Measurements from ENCODE around the gene DNAI4.
"Not testable (repeated sequence)": the region's sequence is repeated elsewhere in the genome, so short reads cannot be mapped to it uniquely, and the experiment has no call there.

DNAI4 gene

DNA sequence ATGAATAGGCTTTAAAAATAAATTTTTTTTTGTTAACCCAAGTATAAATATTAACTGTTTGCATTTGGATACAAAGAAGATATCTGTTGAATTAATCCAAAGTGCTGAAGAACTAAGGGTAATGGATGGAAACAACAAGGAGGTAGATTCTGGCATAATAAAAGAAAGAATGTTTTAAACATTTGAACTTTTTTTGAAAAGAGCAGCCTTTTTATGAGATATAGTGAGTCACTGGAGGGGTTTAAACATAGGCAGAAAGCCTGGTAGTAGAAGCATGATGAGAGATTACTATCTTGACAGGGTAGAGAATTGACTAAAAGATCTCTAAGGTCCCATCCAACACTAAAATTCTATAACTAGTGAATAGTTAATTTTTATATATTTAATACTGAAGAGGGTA lies 2.9 kb upstream of the DNAI4 start:
- no peak for DNase-seq

DNA sequence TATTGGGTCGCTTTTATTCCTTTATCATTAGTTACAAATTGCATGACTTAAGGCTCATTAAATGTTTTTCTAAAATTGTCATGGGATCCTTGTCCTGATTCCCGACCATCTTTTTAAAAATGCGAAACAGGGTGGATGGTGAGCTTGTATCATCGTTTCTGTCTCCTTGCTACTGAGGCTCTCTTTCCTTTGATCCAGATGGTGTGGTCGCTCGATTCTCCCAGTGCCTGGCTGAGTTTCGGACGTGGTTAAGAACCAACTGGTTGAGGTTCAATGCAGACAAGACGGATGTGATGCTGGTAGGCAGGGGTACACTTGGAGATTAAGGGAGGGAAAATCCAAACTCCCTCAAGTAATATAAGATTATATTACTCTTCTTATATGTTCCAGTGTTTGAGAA lies 1.3 kb upstream of the DNAI4 start:
- no peak for DNase-seq

DNA sequence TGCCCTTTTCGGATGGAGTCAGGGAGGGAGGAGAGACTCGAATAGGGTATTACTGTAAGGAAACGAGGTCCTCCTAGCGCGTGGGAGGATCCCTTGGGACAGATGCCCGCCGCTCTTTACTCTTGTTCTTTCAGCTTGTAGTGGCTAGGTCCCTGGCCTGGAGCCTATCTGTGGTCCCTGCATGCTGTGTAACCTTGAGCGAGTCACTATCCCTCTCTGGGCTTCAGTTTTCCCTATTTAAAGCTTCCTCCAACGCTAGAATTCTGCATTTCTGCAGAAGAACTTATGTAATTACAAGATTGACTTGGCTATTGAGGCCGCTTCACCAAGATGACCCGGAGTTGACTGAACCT lies 878 bp upstream of the DNAI4 start:
- DNase-seq = no peak

DNA sequence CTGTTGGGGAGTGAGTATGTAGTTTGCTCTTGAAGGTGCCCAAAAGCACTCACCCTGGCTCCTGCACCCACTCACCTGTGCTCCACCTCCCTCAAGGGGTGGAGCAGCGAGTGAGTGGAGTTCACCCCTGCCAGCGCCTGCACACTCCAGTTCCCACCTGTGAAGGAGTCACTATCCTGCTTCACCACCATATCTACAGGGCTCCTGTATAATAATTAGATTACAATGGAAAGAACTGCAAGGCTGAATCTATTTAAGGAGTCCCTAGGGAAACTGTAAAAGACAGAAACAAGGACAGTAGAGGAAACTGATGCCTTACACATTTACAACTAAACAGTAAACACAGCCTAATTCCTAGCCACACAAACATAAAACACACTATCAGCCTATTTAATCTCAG lies 4.1 kb downstream of the DNAI4 start:
- no peak for DNase-seq

DNA sequence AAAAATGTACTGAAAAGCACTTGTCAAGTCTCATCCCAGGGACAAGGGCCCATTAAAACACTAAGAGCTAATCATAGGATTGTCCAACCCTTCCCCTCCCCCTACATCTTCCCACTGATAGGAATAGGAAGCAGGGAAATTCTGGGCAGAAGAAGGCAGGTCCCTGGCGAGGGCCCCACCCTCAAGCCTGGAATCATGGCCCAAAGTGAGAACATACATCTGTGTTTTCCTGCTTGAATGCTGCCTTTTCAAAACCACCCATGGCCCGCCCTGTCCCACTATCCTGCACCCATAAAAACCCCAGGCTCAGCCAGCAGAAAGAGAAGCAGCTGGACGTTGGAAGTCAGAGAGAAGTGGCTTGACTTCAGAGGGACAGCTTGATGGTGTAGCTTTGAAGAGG lies 4.8 kb downstream of the DNAI4 start:
- DNase-seq = no peak

DNA sequence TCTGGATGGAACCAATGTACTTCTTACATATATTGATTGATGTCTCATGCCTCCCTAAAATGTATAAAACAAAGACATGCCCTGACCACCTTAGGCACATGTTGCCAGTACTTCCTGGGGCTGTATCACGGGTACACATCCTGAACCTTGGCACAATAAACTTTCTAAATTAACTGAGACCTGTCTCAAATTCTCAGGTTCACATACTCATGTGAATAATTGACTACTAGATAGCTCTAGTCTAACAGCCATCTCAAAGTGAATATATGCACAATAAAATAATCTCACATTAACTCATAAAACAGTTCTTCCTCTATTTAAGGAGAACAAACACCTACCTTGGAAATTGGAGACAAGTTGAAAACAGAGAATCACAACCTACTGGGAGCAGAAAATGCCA lies 5.6 kb downstream of the DNAI4 start:
- DNase-seq = no peak

DNA sequence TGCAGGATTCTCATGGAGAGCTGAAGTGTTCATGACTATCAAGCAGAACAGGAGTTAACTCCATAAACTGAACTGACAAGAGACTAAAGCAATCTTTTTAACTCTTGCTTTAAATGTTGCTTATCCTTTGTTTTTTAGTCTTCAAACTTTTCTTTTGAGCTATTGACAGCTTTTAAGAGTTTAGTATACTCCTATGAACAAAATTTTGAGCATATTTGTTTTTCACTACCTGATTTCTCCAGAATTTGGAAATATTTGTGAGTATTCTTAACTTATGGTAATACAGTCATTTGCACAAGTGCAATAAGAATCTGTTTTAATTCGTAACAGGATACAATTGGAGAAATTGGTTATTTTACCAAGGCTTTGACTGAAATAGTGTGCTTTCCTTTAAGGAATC lies 7.2 kb downstream of the DNAI4 start:
- no peak for DNase-seq

DNA sequence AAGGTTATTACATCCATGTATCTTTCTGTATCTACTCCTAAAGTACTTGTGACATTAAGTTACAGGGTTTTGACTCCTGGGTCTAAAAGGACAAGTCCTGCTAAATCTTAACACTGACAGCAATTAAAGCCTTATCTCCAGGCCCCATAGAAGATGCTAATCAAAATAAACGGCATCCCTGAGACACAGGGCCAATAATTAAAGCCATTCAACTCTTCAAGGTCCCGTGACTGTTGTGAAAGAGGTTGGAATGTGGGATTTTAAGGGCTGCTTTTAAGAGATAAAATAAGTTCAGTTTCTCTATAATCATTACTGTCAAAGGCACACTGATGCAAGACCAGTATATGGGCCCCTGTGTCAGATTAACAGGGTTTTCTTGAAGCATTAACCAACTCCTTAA lies 8.3 kb downstream of the DNAI4 start:
- no peak for DNase-seq

DNA sequence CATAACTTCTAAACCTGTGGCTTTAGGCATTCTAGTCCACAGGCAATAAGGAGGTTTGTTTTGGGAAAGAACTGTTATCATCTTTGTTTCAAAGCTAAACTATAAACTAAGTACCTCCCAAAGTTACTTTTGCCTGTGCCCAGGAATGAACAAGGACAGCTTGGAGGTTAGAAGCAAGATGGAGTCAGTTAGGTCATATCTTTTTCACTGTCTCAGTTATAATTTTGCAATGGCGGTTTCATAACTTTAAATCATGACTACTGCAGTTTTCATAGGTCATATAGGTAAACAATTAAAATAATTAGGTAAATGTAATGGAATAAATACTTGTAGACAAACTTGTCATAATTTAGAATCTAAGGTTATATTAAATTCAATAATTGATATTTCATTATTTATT lies 9.5 kb downstream of the DNAI4 start:
- DNase-seq = not testable (repeated sequence)

DNA sequence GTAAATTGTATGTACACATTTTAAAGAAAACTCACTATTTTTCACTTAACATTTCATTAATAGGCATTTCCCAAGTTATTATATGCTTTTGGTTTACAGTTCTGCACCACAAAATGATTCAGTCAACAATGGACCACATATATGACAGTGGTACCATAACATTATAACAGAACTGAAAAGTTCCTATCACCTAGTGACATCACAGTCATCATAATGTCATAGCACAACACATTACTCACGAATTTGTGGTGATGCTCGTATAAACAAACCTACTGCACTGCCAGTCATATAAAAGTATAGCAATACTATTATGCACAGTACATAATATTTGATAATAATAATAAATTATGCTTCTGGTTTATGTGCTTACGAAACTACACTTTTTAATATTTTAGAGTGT lies 30.9 kb downstream of the DNAI4 start:
- no peak for DNase-seq

DNA sequence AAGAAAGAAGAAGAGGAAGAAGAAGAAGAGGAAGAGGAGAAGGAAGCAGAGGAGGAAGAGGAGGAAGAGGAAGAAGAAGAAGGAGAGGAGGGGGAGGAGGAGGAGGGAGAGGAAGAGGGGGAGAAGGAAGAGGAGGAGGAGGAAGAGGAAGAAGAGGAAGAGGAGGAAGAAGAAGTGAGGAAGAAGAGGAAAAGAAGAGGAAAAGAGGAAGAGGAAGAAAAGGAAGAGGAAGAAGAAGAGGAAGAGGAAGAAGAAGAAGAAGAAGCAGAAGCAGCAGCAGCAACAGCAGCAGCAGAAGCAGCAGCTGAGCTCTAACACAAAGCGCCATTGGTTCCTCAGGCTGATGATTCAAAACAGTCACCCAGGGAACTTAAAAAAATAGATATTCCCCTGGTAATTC lies 34.0 kb downstream of the DNAI4 start:
- DNase-seq = no peak

DNA sequence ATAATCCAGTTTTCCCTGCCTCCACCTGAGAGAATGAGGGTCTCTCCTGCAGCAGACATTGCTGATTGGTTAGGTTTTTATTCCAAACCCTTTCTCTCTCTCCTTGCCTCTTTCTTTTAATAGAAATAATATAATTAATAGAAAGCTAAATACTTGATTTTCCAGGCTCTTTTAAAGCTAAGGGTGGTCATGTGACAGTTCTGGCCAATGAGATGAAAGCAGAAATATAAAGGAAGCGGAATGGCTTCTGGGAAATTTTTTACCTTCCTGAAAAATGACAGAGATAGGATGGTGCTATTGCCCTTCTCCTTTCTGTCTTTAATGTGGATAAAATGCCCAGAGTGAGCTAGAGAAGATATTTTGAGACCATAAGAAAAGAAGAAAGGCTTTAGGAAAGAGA lies 35.6 kb downstream of the DNAI4 start:
- no peak for DNase-seq

DNA sequence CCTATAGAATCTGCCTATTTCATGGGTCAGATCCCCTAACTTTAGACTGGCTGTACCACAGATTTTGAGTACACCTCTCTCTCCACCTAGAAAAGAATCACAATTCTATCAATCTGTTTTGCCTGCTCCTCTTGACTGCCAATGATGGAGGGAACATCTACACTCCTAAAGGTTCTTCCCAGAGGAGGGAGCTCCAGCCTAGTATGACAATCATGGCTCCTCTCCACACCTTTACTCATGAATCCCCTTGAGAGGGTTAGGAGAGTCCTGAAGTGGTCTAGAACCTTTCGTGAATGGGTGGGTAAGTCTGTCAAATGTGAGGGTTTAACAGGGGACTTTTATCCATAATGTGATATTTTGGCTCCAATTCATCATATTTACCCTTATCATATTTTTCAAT lies 48.0 kb downstream of the DNAI4 start:
- no peak for DNase-seq

DNA sequence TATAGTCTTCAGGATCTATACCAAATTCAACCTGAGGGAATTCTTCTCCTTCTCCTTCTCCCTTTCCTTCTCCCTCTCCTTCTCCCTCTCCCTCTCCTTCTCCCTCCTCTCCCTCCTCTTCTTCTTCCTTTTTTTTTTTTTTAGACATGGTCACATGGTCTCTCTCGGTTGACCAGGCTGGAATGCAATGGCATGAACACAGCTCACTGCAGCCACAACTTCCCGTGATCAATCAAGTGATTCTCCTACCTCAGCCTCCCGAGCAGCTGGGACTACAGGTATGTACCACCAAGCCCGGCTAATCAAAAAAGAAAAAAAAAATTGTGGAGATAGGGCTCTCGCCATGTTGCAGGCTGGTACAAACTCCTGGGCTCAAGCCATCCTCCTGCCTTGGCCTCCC lies 51.5 kb downstream of the DNAI4 start:
- DNase-seq = no peak

DNA sequence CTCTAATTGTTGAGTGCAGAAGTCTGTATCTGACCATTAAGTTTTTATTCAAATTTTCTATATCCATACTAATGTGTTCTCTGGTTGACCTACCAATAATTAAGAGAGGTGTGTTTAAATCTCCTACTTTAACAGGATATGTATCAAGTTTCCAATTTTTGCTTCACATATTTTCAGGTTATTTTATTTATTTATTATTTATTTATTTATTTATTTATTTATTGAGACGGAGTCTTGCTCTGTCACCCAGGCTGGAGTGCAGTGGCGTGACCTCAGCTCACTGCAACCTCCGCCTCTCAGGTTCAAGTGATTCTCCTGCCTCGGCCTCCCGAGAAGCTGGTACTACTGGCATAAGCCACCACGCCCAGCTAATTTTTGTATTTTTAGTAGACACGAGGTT lies 52.6 kb downstream of the DNAI4 start:
- not testable (repeated sequence) for DNase-seq

DNA sequence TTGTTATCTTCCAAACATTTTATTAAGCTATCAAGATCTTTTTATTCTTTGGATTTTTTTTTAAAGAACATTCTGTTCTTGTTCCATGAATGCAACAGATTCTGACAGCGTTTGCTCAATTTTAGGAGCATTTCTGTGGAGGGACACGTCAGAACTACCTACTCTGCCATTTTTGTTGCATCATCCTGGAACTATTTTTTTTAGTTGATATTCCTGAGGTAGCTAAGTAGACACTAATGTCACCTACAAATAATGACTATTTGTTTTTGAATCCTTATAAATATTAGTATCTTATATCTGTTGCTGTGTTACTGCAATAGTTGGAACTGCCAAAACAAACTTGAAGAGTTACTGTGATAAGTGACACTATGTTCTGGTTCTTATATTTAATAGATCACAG lies 57.2 kb downstream of the DNAI4 start:
- DNase-seq = no peak

DNA sequence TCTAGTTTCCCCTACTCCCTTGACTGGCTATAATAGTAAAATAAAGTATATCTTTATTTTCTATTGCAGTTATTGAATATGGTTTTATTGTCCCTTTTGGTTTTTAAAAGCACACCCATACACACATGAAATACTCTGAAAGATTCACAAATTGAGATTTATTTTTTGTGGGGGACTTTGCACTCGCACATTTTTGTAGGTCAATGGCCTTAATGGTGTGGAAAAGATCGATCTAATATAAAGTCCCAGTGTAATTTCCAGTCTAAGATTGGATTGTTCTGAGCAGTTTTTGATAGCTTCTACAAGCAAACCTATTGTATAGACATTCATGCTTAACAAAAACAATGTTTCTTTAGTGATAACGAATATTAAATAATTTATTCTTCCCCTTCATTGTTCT lies 64.1 kb downstream of the DNAI4 start:
- DNase-seq = no peak

DNA sequence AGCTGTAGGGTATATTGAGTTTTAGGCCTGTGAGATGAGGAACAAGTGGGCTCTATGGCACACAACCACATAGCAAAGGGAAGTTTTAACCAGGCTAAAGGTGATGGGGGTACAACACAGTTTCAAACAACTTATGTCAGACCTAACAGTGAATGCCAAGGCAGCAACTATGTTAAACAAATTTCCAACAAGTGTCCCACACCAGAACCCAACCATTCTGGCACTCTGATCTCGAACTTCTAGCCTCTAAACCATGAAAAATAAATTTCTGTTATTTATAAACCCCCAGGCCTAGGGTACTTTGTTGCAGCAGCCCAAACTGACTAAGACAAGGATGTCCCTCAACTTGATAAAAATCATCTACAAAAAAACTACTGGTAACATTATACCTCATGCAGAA lies 71.3 kb downstream of the DNAI4 start:
- no peak for DNase-seq

DNA sequence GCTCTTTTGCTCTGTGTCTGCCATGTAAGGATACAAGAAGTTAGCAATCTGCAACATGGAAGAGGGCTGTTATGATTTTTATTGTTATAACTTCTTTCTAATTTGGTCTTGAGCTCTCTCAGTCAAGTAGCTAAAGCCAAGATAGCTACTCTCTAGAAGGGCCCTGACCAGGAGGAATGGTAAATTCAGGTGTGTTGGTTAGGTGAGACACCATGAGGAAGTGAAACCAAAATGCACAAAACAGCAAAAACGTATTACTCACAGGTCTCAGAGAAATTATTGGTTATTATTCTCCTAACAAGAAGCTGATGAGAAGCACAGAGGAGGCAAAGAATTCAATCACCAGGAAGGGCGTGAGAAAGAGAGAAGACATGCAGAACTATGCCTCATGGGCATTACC lies 71.8 kb downstream of the DNAI4 start:
- DNase-seq = no peak

DNA sequence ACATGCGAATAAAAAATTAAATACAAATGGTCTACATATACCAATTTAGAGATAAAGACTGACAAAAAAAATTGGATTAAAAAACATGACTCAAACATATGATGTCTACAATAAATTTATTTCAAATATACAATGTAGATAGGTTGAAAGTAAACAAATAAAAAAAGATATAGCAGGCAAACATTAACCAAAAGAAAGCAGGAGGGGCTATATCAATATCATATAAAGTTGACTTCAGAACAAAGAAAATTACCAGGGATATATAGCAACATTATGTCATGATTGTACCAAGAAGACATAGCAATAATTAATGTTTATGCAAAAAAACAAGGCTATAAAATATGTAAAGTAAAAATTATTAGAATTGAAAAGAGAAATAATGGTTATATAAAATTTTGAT lies 73.7 kb downstream of the DNAI4 start:
- DNase-seq = no peak

DNA sequence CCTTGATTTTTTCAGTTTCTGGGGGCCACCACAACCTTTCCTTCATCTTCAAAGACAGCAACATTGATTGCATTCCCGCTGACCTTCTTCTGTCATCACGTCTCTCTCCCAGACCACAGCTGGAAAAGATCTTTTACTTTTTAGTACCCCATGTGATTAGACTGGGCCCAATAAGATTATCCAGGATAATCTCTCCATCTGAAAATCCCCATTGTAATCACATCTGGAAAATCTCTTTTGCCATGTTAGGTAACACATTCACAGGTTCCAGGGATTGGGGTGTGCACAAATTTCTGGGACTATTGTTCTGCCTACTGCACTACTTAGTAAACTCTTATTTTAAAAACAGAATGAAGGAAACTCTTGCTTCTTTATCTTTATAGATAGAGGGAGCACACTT lies 76.5 kb downstream of the DNAI4 start:
- no peak for DNase-seq

DNA sequence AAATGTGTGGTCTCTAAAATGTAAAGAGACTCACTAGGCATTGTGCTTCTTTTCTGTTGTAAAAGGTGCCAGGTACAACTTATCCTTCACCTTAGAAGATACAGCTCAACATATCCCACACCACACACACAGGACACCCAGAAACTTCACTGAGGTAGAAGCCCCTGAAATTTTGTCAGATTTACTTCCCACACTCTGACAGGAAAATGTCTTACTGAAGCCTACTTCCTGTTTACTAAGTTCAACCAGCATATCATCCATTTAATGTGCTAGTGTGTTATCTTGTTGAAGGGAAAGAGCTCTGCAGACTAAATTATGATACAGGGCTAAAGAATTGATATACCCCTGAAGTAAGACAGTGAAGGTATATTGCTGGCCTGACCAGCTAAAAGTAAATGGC lies 83.7 kb downstream of the DNAI4 start:
- DNase-seq = no peak

DNA sequence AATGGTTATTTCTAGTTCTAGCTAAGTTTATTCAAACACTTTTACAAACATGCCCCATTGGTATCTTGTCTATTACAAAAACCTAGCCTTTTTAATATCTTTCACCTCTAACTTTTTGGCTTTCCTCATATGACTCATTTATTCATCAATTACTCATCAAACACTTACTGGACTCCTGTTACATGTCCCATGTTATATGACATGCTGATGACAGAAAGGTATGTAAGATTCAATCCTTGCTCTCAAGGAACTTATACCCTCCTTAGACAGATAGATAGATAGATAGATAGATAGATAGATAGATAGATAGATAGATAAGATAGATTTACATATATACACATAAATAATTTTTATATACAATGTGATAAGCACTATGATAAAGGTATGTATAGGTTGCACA lies 89.7 kb downstream of the DNAI4 start:
- no peak for DNase-seq

DNA sequence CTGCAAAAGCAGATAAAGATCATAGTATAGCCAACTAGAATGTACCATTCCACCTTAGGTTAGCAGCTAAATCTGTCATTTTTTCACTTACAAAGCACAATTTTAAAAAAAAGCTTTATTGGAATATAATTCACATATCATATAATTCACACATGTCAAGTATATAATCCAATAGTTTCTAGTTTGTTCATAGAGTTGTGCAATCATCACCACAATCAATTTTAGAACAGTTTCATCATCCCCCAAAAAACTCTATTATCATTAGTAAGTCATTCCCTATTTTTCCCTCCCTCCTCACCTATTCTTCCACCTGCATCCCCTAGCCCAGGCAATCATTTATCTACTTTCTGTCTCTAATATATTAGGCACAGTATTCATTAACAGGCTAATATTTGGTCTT lies 91.5 kb downstream of the DNAI4 start:
- no peak for DNase-seq

DNA sequence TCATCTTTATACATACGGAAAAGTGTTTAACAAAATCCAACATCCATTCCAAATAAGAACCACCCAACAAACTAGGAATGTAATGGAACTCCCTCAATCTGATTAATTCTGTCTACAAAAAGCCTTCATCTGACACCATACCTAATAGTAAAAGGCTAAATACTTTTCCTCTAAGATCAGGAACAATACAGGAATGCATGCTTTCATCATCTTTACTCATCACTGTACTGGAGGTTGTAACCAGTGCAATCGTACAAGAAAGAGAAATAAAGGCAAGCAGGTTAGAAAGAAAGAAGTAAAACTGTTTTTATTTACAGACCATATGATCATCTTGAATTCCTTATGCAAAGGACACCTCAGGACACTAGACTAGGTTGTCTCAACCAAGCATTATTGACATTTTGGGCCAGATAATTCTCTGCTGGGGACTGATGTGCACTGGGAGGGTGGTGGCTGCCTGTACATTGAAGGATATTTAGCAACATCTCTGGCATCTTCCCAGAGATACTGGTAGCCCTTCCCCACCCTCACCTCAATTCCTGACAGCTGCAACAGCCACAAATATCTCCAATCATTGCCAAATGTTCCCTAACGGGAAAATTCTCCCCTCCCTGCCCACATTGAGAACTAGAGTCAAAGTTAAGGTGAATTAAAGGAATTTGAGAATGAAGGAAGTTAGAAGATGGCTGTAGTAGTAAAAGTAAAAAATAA lies 93.0 kb downstream of the DNAI4 start:
- no peak for DNase-seq

DNA sequence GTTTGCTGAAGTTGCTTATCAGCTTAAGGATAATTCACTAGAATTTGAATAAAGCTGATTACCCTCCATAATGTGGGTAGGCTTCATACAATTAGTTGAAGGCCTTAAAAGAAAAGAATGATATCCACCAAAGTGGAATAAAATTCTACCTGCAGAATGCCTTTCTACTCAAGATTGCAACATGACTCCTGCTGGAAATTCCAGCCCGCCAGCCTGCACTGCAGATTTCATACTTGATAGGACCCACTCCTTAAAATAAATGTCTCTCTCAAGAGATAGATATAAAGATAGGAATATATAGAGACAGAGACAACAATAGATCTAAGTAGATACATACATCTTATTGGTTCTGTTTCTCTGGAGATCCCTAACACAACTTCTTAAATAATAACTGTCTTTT lies 99.9 kb downstream of the DNAI4 start:
- no peak for DNase-seq
